ENCODE data around the gene YBX2. TPM values are rescaled to one million over a fixed set of nuclear protein-coding genes. Genes with fewer than 3 reads are reported as not detected.
"Not testable (repeated sequence)": the region's sequence is repeated elsewhere in the genome, so short reads cannot be mapped to it uniquely, and the experiment has no call there.

The YBX2 gene
- polyA plus RNA-seq (2011; rRNA removed) = 0.02 TPM in 1 of 2 replicates, not detected in the other
- polyA minus RNA-seq (2011; rRNA and poly(A)+ RNA removed) = not detected in 2 replicates

- peaks cover 4% of the 10 kb centered on the region; the same call in 1 of the 2 replicates for H3K9me3 ChIP-seq (ENCODE audit: control insufficient read depth, insufficient read depth, low read length)
- peaks cover 41% of the 10 kb centered on the region for H3K27me3 ChIP-seq (ENCODE audit: control insufficient read depth, insufficient read depth, low read length)
- H3K4me3 ChIP-seq (ENCODE audit: low read depth, low read length) = peak within 1 kb of the TSS; percentile 7; the same call in 1 of the 2 replicates
- H3K27ac ChIP-seq (ENCODE audit: low read depth, low read length) = no peak within 1 kb of the TSS
- no peak for TF ChIP-seq CTCF (IDR thresholded peaks at IDR 0.05; ENCODE audit: low read depth, low read length)
- ChIA-PET CTCF (no interaction called here), POLR2A (no interaction called here)
- DNase-seq (ENCODE audit: low read depth, low spot score) = no peak
These were observed at the start of gene YBX2 for GRCh38 chr17:7294614-7295153. Gene YBX2 (minus strand): TSS chr17:7294639. CDS start chr17:7294500, 139 bp downstream.

GRCh38 chr17:7343250-7343649, 48.8 kb upstream of the YBX2 start:
- Histone ChIP-seq H3K9me3 (ENCODE audit: control insufficient read depth, insufficient read depth, low read length) (no peaks in the 10 kb centered on the region; the same call in 1 of the 2 replicates), H3K27ac (ENCODE audit: low read depth, low read length) (no peak overlapping the region), H3K4me3 (ENCODE audit: low read depth, low read length) (no peak overlapping the region), H3K27me3 (ENCODE audit: control insufficient read depth, insufficient read depth, low read length) (peaks cover 7% of the 10 kb centered on the region)
- ChIA-PET POLR2A (interaction anchor here (1.9 kb wide), 1 partner anchor 14 kb away, joined by 5 read pairs; the partner anchor contains the start of gene NEURL4), CTCF (interaction anchor here (1.0 kb wide), 1 partner anchor 46 kb away, joined by 3 read pairs; no protein-coding TSS in a partner anchor)
- DNase-seq (ENCODE audit: low read depth, low spot score) = no peak
- TF ChIP-seq CTCF (IDR thresholded peaks at IDR 0.05; ENCODE audit: low read depth, low read length) = no peak

- DNase-seq (ENCODE audit: low read depth, low spot score) = no peak
- Histone ChIP-seq H3K9me3 (ENCODE audit: control insufficient read depth, insufficient read depth, low read length) (no peaks in the 10 kb centered on the region; the same call in 1 of the 2 replicates), H3K27me3 (ENCODE audit: control insufficient read depth, insufficient read depth, low read length) (peaks cover 10% of the 10 kb centered on the region), H3K4me3 (ENCODE audit: low read depth, low read length) (no peak overlapping the region), H3K27ac (ENCODE audit: low read depth, low read length) (no peak overlapping the region)
- TF ChIP-seq CTCF (IDR thresholded peaks at IDR 0.05; ENCODE audit: low read depth, low read length) = no peak
- ChIA-PET CTCF (interaction anchor here (1.1 kb wide), 1 partner anchor 17 kb away, joined by 3 read pairs; no protein-coding TSS in a partner anchor), POLR2A (interaction anchor here (1.9 kb wide), 1 partner anchor 12 kb away, joined by 5 read pairs; the partner anchor contains the start of gene NEURL4)
These were observed 47.4 kb upstream of the YBX2 start for GRCh38 chr17:7341842-7342241.

GRCh38 chr17:7340179-7340578, 45.7 kb upstream of the YBX2 start:
- no peak overlapping the region for H3K27ac ChIP-seq (ENCODE audit: low read depth, low read length)
- ChIA-PET CTCF (interaction anchor here (0.6 to 0.9 kb wide), 2 partner anchors 8 to 294 kb away, joined by 3 to 11 read pairs; no protein-coding TSS in a partner anchor), POLR2A (no interaction called here)
- no peaks in the 10 kb centered on the region; the same call in 1 of the 2 replicates for H3K9me3 ChIP-seq (ENCODE audit: control insufficient read depth, insufficient read depth, low read length)
- no peak overlapping the region for H3K4me3 ChIP-seq (ENCODE audit: low read depth, low read length)
- no peak for DNase-seq (ENCODE audit: low read depth, low spot score)
- H3K27me3 ChIP-seq (ENCODE audit: control insufficient read depth, insufficient read depth, low read length) = peaks cover 12% of the 10 kb centered on the region
- no peak for TF ChIP-seq CTCF (IDR thresholded peaks at IDR 0.05; ENCODE audit: low read depth, low read length)

- POLR2A ChIA-PET = not testable (repeated sequence)
- CTCF ChIA-PET = interaction anchor here (0.7 to 2.3 kb wide), 2 partner anchors 8 to 18 kb away, joined by 5 to 12 read pairs; partner anchors contain the start of gene TMEM95
These were observed 43.2 kb upstream of the YBX2 start for GRCh38 chr17:7337600-7337999.

More at GRCh38 chr17:7337600-7337999, 43.2 kb upstream of the YBX2 start:
- H3K27me3 ChIP-seq (ENCODE audit: control insufficient read depth, insufficient read depth, low read length); H3K4me3 ChIP-seq (ENCODE audit: low read depth, low read length); H3K9me3 ChIP-seq (ENCODE audit: control insufficient read depth, insufficient read depth, low read length); DNase-seq (ENCODE audit: low read depth, low spot score); H3K27ac ChIP-seq (ENCODE audit: low read depth, low read length): not testable (repeated sequence)
